ENCODE measurements around the gene MMP14.

DNA sequence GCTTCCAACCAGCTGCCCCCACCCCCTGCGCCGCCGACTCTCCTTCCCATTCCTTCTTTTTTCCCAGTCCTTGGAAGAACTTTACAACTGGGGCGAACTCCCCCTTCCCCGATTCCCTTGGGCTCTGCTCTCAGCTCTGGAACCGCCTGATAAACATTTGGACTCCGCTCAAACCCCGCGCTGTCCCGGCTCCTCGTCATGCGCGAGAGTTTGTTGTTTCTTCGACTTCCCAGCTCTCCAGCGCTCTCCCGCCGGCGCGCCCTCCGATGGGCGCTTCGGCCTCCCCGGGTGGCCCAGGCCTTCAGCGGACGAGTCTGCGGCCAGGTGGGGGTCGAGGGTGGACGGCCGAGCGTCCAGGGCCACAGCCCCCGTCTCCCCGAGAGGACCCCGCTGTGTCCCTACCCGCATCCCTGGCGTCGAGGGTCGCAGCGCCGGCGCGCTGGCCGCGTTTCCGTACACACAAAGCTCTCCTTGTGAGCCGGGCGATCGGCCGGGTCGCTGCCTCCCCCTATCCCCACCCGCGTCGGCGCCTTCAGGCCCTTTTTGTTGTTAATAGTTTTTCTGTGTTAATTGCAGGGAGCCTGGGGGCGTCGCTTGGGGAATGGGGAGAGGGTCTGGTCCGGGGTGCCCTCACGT lies 847 bp downstream of the MMP14 start:
- TF ChIP-seq CTCF (IDR thresholded peaks at IDR 0.05; ENCODE audit: insufficient read depth, low read length) (no peak), POLR2AphosphoS5 (IDR thresholded peaks at IDR 0.05; ENCODE audit: low read depth) (no peak), REST (IDR thresholded peaks at IDR 0.05; ENCODE audit: insufficient replicate concordance, low read depth) (no peak), GABPA (IDR thresholded peaks at IDR 0.05; ENCODE audit: low read depth) (no peak)

All from HL-60 (cell line).